Activated T-cell treated with anti-CD3 and anti-CD28 coated beads for 1 hour (primary cell): ENCODE measurements around the gene NUP42.
"Not testable (repeated sequence)": the region's sequence is repeated elsewhere in the genome, so short reads cannot be mapped to it uniquely, and the experiment has no call there.

Experiments used
- DNase-seq: peaks from one replicate; pipeline ENCODE4 v3.0.0-alpha.2; 2020; ENCODE audit warnings: low read depth

The NUP42 gene

DNA sequence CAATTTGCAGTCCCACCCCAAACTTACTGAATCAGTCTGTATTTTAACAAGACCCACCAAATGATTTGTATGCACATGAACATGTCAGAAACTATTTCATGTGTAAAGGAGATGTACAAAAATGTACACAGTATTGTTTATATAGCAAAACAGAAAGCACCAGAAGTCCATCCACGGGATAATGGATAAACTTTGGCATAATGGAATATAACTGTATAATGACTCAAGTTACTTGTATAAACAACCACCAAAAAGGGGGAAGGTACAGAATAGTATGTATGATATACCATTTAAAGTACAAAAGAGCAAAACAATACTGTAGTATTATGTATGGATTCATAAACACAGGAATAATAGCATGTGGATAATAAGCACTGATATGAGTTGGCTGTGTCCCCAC lies 22.4 kb downstream of the NUP42 start:
- no peak for DNase-seq

DNA sequence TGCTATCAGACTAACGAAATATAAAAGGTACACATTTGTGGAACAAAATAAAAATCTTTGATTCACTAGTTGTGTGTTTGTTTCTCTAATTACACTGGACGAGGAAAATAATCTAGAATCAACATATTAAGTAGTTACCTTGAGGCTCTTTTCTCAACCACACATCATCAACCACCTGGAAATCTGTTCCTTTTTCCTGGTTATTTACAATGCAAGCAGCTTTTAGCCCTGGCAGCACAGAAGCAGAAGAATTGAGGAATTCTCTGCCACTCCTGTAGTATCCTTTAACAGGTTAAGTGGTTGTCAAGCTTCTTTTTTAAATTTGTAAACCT lies 23.7 kb downstream of the NUP42 start:
- DNase-seq: no peak

DNA sequence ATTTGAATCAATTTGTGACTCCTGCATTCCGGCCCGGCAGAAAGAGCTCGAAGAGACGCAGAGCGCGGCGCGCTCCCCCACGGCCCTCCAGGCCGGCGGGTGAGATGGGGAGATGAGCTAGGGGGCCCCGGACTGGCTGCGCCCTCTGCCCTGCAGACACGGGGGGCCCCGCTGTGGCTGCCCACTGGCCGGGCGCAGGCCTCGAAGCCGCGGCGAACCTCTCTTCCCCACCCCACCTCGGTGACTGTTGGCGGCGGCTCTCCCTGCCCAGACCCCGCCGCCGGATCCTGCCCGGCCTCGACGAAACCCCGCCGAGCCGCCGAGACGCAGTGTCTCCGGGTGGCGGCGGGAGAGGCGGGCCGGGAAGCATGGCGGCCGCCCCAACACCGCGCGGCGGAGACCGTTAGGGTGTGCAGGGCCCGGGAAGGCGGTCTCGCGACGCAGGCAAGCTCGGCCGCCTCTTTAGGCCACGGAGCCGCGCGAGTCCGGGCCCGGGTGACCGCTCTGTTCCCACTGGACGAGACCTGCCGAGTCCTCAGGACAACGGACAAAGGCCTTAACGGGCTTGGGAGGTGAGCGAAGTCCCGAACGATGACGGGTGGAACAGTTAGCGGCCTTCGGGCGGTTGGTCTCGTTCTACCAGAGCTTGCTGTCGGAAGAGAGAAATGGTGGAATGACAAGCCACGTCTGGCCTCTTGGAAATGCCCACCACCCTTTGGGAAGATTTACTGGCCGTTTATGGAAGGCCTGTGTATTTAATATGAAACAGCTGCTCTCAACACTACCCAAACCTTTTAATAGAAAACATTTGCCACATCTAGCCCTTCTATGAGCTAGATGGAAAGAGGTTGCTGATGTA lies 24.3 kb downstream of the NUP42 start:
- DNase-seq: no peak

DNA sequence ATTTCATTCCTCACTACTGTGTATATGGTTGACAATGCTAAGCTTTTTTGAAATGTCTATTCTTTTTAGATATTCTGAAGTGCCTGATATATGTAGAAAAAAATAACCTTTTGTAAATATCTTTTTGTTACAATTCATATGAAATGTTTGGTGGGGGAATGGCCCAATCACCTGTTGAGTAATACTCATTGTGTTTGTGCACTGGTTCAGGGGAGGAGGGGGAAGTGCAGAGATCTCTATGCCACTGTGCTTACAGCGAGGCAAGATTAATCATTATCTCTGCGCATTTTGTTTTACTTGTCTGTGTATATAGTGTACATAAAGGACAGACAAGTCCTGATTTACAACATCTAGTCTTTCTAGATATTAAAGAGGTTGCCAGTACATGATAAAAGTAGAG lies 25.2 kb downstream of the NUP42 start:
- DNase-seq: no peak

DNA sequence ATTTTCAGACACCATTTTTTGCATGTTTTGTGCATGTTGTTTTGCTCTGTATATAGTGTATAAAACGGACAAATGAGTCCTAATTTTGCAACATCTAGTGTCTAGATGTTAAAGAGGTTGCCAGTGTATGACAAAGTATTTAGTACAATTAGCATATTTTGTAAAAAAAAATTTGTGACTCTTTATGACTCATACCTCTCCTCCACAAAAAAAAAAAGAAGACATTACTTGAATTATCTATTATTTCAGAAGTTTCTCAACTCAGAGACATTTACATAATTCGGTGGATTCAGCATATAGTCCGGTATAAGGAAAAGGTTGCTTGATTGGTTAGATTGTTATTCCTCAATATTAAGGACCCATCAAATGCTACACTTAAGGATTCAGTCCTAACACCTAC lies 26.0 kb downstream of the NUP42 start:
- no peak for DNase-seq

DNA sequence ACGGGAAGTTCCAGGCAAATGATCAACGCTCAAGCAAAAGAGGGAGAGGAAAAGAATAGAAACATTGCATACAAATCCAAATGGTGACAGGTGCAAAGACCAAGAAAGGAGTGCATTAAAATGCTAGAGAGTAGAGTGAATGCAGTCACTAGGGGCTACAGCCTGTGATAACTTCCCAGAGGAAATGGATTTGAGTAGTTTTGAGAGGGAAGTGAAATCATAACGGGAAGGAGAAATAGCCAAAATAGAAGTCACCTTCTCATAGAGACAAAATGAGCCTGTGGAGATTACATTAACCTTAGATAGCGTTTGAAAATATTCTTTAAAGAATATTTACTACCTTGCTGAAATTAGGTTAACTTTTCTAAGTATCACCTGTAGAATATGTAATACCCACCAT lies 26.5 kb downstream of the NUP42 start:
- no peak for DNase-seq

DNA sequence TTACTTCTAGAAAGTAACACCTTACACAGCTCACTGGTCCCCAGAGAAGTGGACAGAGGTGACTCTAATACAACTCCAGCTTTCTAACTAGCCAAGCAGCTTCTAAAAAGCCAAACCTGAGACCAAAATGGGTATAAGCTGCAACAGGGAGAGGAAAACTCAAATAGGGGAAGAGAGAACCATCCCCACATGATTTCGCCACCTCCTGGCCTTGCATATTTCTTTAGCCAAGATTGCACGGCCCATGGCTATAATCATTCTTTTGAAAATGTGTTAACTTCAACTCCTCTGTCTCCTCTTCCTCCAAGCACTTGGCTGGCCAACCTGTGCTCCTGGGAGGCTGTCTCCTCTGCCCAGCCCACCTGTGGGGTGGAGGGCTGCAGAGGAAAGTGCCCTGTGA lies 28.7 kb downstream of the NUP42 start:
- no peak for DNase-seq

DNA sequence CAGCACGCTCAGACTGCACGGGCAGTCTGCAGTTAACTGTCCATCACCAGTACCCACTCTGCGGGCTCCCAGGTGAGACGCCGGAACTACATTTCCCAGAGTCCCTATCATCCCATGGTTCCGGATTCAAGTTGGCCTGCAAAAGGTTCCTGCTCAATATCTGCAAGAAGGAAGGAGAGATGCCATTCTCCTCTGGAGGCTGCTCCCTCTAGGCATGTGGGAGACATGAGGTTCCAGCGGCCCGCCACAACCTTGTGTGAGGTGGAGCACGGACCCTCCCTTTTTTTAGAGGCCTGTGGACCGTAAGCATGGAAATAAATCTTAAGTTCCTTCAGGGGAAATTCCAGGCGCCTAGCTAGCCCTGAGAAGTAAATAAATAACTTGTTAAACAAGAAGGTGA lies 29.7 kb downstream of the NUP42 start:
- DNase-seq: no peak

DNA sequence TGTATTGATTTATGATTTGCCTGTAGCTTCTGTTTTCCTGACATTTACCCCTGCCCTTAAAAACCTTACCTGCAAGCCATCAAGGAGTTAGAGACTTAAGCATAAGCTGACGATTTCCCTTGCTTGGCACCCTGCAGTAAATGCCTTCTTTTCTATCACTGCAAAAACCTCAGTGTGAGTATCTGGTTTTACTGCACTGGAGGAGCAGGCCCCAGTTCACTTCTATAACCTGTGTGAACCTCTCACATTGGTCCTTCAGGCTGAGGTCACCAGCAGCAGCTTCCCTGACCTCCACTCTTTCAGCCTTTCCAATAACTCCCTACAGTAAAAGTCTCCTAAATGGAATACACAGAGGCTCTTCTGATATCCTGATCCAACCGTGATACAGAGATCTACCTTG lies 30.5 kb downstream of the NUP42 start:
- DNase-seq: no peak

DNA sequence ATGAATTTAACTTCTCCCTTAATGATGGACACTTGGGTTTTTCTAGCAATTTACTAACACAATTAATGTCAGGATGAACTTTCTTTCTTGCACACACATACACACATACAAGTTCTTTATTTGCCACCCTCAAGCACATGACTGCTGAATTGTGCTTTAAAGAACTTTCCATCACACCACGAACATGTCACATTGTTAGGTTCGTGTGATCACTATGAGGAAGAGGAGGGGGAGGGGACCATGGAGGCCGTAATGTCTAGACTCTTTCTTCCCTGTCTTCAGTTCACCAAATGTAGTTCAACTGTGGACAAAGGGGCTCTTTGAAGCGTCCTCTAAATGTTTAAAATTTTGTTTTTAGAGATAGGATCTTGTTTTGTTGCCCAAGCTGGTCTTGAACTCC lies 31.0 kb downstream of the NUP42 start:
- DNase-seq: no peak

DNA sequence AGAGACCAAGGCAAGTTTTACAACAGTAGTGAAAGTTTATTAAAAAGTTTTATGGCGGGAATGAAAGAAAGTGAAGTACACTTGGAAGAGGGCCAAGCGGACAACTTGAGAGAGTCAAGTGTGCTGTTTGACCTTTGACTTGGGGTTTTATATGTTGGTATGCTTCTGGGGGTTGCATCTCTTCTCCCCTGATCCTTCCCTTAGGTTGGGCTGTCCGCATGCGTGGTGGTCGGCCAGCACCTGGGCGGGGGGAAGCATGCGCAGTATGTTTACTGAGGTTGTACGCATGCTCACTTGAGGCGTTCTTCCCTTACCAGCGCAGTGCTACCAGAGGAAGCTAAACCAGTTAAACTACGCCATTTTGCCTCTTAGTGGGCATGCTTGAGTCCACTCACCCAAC lies 31.9 kb downstream of the NUP42 start:
- DNase-seq: no peak

DNA sequence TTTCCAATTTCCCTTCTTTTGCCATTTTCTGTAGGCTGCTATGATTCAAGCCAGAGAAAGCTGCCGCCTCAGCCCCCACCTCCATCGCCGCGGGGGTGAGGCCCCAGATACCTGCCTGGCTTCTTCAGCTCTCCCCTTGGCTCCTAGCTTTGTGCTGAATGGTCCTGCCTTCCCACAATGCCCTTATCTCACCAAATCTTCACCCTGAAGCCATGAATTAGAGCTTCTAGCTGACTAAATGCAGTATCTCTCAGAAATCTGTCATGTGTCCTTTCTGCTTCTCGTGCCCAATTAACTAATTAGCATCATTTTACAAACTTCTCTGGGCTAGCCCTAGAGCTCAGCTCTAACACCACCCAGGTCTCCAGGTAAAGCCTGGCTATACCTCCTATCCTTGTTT lies 32.6 kb downstream of the NUP42 start:
- DNase-seq: no peak

DNA sequence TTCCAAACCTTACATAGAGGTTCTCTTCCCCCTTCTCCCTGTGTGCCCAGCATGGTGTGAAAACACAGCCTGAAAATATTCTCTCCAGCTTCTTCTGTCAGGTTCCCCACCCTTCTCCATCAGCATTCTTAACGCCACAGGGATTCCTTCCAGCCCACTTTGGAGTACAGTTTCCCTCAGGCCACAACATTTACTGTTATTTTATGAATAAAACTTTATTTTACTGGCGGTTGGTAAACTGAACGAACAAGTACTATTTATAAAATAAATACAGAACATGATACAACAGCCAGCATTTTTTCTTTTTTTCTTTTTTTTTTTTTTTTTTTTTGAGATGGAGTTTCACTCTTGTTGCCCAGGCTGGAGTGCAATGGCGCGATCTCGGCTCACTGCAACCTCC lies 33.1 kb downstream of the NUP42 start:
- no peak for DNase-seq

DNA sequence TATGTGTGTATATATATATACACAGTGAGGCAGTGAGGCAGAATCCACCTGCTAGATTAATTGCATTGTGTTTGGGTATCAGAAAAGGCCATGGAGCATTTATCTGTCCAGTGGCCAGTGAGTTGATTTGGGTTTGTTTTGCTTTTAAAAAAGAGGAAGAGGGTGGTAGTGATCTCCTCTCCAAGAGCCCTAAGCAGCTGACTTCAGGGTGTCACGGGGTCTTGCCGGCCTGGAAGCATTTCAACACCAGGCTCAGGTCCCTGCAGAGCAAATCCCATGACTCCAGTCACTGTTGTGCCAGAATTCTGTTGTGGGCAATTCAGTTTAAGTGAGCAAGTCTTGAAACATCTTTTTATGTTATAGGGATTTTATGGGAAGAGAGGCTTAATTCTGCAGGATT lies 34.2 kb downstream of the NUP42 start:
- DNase-seq: no peak

DNA sequence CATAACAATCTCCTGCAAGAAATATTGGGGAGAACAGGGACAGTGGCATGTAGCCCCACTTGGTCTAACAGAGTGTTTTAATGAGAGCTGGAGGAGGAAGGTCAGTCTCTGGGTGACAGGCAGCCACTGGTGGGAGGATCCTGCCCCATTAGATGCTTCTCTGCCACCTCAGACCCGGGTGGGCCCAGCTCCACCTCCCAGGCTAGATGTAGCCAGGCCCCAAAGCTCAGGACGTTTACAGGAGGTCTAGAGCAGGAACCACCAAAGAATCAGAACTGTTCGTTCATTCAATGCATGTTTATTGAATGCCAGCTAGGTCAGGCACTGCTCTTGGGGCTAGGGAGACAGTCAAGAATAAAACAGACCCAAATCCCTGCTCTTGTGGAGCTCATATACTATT lies 36.3 kb downstream of the NUP42 start:
- DNase-seq: no peak

DNA sequence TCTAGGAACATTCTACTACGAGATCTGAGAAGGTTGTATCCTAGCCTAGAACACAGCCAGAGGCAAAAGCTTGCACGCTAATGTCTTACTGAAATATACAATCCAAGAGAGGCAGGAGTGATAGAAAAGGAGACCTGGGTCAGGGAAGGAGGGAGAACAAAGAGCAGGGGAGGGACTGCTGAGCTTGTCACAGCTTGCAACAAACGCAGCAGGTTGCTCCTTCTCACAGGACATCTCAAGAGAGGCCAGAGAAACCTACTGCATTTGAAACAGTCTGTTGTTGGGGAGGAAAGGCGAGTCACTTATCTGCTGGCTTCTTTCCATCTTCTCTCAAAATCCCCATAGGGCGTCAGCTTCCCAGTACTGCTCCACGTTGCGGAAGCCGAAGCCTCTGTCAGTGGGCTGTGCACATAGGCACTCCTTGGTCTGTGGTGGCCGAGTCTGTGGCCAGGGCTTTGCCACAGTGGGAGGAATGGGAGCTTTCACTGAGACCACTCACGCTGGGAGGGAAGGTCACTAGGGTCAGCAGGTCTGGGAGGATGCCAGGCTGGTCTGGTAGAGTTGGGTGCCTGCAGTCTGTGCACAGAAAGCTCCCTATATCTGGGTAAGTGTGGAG lies 39.0 kb downstream of the NUP42 start:
- no peak for DNase-seq

DNA sequence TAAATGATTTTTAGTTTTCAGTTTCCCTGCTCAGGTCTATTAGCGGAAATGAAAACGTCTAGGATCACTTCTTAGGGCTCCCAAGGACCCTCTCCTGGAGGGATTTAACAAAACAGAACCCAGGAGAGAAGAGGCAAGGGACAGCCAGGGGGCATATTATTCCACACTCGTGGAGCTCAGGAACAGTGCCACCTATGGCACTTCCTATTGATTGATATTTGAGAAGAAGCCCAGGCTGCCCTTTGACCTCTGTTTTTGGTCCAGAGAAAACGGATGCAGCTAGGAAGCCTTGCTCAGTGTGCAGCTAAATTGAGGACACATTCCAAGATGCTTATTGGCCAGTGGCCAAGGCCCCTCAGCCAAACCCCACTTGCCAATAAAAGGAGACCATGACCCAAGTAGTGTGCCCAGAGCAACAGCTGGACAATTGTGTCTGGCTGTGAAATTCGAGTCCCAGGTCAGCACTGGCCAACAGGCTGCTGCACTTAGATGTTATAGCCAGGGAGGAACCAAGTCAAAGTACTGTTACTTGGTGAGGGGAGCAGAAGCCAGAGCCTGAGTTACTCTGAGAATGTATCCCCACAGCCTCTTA lies 40.7 kb downstream of the NUP42 start:
- no peak for DNase-seq

DNA sequence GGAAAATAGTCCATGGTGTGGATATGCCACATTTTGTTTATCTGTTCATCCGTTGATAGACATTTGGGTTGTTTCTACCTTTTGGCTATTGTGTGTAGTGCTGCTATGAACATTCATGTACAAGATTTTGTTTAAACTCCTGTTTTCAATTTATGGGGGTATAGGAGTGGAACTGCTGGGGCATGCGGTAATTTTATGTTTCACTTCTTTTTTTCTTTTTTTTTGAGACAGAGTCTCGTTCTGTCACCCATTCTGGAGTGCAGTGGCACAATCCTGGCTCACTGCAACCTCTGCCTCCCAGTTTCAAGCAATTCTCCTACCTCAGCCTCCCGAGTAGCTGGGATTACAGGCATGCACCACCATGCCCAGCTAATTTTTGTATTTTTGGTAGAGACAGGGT lies 42.5 kb downstream of the NUP42 start:
- not testable (repeated sequence) for DNase-seq

DNA sequence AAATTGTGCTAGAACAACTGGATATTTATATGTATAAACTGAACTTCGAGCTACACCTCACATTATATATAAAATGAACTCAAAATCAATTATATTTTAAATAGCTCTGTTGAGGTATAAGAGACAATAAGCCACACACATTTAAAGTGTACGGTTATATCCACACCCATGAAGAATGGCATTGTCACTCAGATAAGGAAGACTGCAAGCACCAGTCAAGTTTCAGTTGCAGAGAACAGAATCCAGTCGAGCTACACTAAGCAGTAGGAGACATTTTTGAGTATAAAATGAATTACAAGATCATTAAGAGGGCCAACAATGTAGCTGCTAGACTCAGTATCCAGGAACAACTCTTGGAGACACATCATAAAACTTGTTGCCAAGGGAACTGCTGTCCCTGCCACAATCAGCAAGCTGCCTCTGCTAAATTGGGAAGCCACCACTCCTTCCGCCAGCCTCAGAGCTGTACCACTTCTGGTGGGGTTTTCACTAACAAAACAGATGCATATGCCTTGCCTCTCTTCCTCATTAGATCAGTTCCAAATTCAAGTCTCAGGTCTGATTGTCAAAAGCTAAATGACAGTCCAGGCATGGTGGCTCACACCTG lies 45.1 kb downstream of the NUP42 start:
- DNase-seq: no peak

DNA sequence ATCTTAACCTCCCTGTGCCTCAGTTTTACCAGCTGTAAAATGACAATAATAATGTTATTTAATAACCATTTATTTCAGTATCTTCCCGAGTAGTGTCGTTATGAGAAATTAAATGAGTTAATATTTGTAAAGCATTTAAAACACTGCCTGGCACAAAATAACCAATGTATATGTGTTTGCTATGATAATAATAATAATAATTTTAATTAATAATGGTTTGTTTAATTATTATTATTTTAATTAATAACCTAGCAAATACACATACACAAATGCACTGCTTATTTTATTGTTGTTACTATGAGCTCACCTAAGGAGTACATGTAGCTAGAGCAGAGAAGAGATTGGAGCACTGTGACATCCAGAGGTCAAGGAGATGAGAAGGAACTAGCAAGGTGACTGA lies 46.6 kb downstream of the NUP42 start:
- no peak for DNase-seq

DNA sequence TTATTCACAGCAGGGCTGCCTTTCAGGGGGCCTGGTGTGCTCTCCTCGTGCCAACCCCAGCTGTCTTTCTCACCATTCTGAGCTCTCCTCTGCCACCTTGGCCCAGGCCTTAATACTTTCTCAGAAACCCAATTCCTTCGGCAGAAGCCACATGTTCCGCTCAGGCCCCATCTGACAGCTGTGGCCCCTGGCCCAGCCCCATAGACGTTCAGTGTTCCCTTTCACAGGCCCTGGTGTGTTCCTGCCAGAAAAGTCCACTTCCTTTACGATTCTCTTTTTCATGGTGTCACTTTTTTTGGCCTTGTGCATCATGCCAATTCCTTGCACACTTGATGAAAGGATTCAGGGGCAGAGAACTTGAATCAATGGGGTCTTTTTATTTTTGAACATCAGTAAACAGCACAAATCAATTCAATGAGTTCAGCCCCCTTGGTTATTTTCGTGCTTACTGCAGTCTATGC lies 48.8 kb downstream of the NUP42 start:
- DNase-seq: no peak

DNA sequence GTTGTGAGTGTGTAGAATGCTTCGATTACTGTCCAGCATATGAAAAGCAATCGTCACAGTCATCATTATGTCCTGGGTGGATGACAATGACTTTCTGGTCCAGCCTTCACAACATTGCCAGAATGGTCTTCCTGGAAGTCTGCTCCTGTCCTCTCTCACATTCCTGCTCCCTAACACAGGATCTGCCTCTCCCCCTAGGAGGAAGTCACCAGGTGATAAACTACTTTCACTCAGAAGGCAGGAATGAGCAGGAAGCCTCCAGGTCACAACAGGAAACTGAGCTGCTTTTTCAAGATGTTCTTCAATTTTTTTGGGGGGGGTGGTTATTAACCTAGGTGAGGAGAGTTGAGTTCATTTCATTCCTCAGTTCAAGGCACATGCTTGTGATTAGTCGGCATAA lies 51.1 kb downstream of the NUP42 start:
- no peak for DNase-seq
